Endodermal cell (in vitro differentiated cells): ENCODE measurements around the gene SMURF2. TPM values are rescaled to one million over a fixed set of nuclear protein-coding genes. Genes with fewer than 3 reads are reported as not detected.

ENCODE experiments used
- DNase-seq: peaks from one replicate; pipeline ENCODE4 v3.0.0-alpha.2; 2017
- H3K27ac ChIP-seq: 2 replicates; pipeline ENCODE4 v1.5.1; 2013; ENCODE audit warnings: mild to moderate bottlenecking, low read depth, low read length, moderate library complexity
- H3K27me3 ChIP-seq: 2 replicates; pipeline ENCODE4 v1.6.1; 2013; ENCODE audit warnings: mild to moderate bottlenecking, low read length, moderate library complexity; ENCODE audit not compliant: insufficient read depth, control insufficient read depth, poor library complexity, severe bottlenecking
- H3K36me3 ChIP-seq: 2 replicates; pipeline ENCODE4 v1.7.0; 2013; ENCODE audit warnings: mild to moderate bottlenecking, low read length, moderate library complexity; ENCODE audit not compliant: control insufficient read depth, insufficient read depth
- H3K4me1 ChIP-seq: one replicate; pipeline ENCODE4 v1.7.0; 2013; ENCODE audit warnings: low read length; ENCODE audit not compliant: control insufficient read depth, insufficient read depth
- H3K4me3 ChIP-seq: 2 replicates; pipeline ENCODE4 v1.5.1; 2013; ENCODE audit warnings: mild to moderate bottlenecking, low read length, moderate library complexity
- H3K9ac ChIP-seq: 2 replicates; pipeline ENCODE4 v1.6.1; 2013; ENCODE audit warnings: mild to moderate bottlenecking, low read length, moderate library complexity; ENCODE audit not compliant: poor library complexity, severe bottlenecking; ENCODE audit errors: extremely low read depth
- H3K9me3 ChIP-seq: 2 replicates; pipeline ENCODE4 v1.6.1; 2013; ENCODE audit warnings: mild to moderate bottlenecking, low read length, moderate library complexity; ENCODE audit not compliant: control insufficient read depth
- H3K27ac Mint-ChIP-seq: 2 replicates; pipeline ENCODE4 v1.8.0; 2020; ENCODE audit warnings: mixed read lengths
- H3K27me3 Mint-ChIP-seq: 2 replicates; pipeline ENCODE4 v1.8.0; 2021; ENCODE audit warnings: mild to moderate bottlenecking, mixed read lengths; ENCODE audit not compliant: insufficient read depth
- H3K36me3 Mint-ChIP-seq: 2 replicates; pipeline ENCODE4 v1.8.0; 2020; ENCODE audit warnings: low read depth, mixed read lengths
- H3K4me1 Mint-ChIP-seq: 2 replicates; pipeline ENCODE4 v1.8.0; 2020; ENCODE audit warnings: mixed read lengths
- H3K4me3 Mint-ChIP-seq: 2 replicates; pipeline ENCODE4 v1.8.0; 2020; ENCODE audit warnings: mild to moderate bottlenecking, moderate library complexity, mixed read lengths
- H3K9me3 Mint-ChIP-seq: 2 replicates; pipeline ENCODE4 v1.8.0; 2020; ENCODE audit warnings: mild to moderate bottlenecking, mixed read lengths
- CTCF ChIP-seq: fragments of 200-600 bp; sonication (generic); conservative IDR thresholded peaks from 2 replicates; pipeline ENCODE4 v1.5.0; 2021; ENCODE audit warnings: antibody characterized with exemption, mild to moderate bottlenecking
- WGBS, 2 experiments: methylation state at CpG; one replicate each; pipeline versions ENCODE4 v1.1.5 to v1.1.7; 2013; ENCODE audit warnings: missing lambda C conversion rate in 2 of 2, mixed read lengths in 1 of 2; ENCODE audit not compliant: insufficient coverage in 1 of 2, insufficient read length in 1 of 2; 5-methylcytosine and 5-hydroxymethylcytosine counted together
- total RNA-seq, 2 donors: library from RNA; stranded (reverse); fragmentation: NEBNext Ultra II Directional in 1 of 2; extraction: Animal tissue kit (Norgen Biotek cat#: 25700) in 1 of 2; gene quantifications; 2 replicates in 1 of 2; 3 replicates in 1 of 2; pipeline ENCODE4 v1.2.1, GENCODE V29; 2021

The SMURF2 gene
- total RNA-seq, 2 donors from 2014 or later: 33.6 to 34.1 TPM

GRCh38 chr17:64572682-64573154 lies 89.4 kb downstream of the SMURF2 start:
- H3K36me3 ChIP-seq: peaks cover 47% of the 10 kb centered on the region
- no peak overlapping the region for H3K27ac ChIP-seq
- WGBS, 2 experiments: 92 to 93% methylated on average over 2 to 3 of the region's 3 CpGs
- Mint-ChIP-seq H3K4me3 (no peak overlapping the region), H3K27ac (no peak overlapping the region), H3K9me3 (no peaks in the 10 kb centered on the region), H3K36me3 (peaks cover 37% of the 10 kb centered on the region), H3K27me3 (no peaks in the 10 kb centered on the region), H3K4me1 (no peaks in the 10 kb centered on the region)
- H3K27me3 ChIP-seq: no peaks in the 10 kb centered on the region
- DNase-seq: no peak
- H3K9ac ChIP-seq: no peak overlapping the region
- TF ChIP-seq CTCF: no peak
- no peaks in the 10 kb centered on the region for H3K4me1 ChIP-seq
- no peak overlapping the region for H3K4me3 ChIP-seq
- no peaks in the 10 kb centered on the region for H3K9me3 ChIP-seq

- peaks cover 44% of the 10 kb centered on the region for H3K36me3 ChIP-seq
- H3K4me3 Mint-ChIP-seq: no peak overlapping the region
Measured at GRCh38 chr17:64571746-64572145, 90.4 kb downstream of the SMURF2 start.

GRCh38 chr17:64565563-64565962 lies 96.5 kb downstream of the SMURF2 start:
- no peaks in the 10 kb centered on the region for H3K4me1 Mint-ChIP-seq
- H3K27me3 Mint-ChIP-seq: no peaks in the 10 kb centered on the region
- Histone ChIP-seq H3K4me1 (no peaks in the 10 kb centered on the region), H3K9ac (no peak overlapping the region), H3K27me3 (no peaks in the 10 kb centered on the region), H3K4me3 (no peak overlapping the region), H3K27ac (no peak overlapping the region), H3K36me3 (peaks cover 47% of the 10 kb centered on the region), H3K9me3 (no peaks in the 10 kb centered on the region)
- no peak overlapping the region for H3K27ac Mint-ChIP-seq
- no peaks in the 10 kb centered on the region for H3K9me3 Mint-ChIP-seq
- no peak for TF ChIP-seq CTCF
- DNase-seq: no peak
- H3K4me3 Mint-ChIP-seq: no peak overlapping the region
- peaks cover 49% of the 10 kb centered on the region for H3K36me3 Mint-ChIP-seq

More at GRCh38 chr17:64571746-64572145, 90.4 kb downstream of the SMURF2 start:
- Mint-ChIP-seq H3K4me1 (no peaks in the 10 kb centered on the region), H3K9me3 (no peaks in the 10 kb centered on the region), H3K27ac (no peak overlapping the region), H3K36me3 (peaks cover 41% of the 10 kb centered on the region), H3K27me3 (no peaks in the 10 kb centered on the region)
- Histone ChIP-seq H3K27ac (no peak overlapping the region), H3K9ac (no peak overlapping the region), H3K4me3 (no peak overlapping the region), H3K4me1 (no peaks in the 10 kb centered on the region), H3K27me3 (no peaks in the 10 kb centered on the region), H3K9me3 (no peaks in the 10 kb centered on the region)
- TF ChIP-seq CTCF: no peak
- 94% methylated on average over 6 of the region's 6 CpGs; no CpG with 5 or more reads in 1 of the 2 experiments for WGBS, 2 experiments
- no peak for DNase-seq
